ENCODE measurements around the gene PRKD2. TPM values are rescaled to one million over a fixed set of nuclear protein-coding genes. Genes with fewer than 3 reads are reported as not detected.
A peak's percentile ranks its signal among the peaks of the same experiment; 100 is the strongest.

PRKD2 gene
- total and polyA plus RNA-seq, 2 experiments from 2014 or later = 24.7 to 25.5 TPM

DNA sequence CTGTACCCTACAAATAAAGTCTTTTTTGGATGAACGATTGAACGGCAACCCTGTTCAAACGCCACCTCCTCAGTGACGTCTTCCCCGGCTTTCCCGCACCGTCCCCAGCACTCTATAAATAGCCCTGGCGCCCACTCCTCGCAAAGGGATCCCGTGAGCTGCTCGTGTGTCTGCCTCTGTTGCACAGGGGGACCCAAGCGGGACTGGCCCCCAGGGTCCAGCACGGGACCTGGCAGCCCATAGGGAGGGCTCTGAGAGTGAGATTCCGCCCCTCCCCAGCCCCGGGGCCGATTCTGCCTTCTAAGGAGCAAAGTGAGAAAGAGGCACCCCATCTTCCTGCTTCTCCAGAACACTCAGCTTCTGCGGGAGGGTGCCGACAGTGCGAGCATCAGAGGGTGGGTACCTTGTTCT, 20.9 kb upstream of the PRKD2 start:
- Histone ChIP-seq H3K27ac (no peak overlapping the region), H3K4me1 (ENCODE audit: low read depth) (peaks cover 14% of the 10 kb centered on the region), H3K27me3 (no peaks in the 10 kb centered on the region), H3K36me3 (peaks cover 18% of the 10 kb centered on the region), H3K4me3 (no peak overlapping the region), H3K9me3 (ENCODE audit: low read depth) (no peaks in the 10 kb centered on the region)
- TF ChIP-seq, protein P1, sequence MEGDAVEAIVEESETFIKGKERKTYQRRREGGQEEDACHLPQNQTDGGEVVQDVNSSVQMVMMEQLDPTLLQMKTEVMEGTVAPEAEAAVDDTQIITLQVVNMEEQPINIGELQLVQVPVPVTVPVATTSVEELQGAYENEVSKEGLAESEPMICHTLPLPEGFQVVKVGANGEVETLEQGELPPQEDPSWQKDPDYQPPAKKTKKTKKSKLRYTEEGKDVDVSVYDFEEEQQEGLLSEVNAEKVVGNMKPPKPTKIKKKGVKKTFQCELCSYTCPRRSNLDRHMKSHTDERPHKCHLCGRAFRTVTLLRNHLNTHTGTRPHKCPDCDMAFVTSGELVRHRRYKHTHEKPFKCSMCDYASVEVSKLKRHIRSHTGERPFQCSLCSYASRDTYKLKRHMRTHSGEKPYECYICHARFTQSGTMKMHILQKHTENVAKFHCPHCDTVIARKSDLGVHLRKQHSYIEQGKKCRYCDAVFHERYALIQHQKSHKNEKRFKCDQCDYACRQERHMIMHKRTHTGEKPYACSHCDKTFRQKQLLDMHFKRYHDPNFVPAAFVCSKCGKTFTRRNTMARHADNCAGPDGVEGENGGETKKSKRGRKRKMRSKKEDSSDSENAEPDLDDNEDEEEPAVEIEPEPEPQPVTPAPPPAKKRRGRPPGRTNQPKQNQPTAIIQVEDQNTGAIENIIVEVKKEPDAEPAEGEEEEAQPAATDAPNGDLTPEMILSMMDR (IDR thresholded peaks at IDR 0.05; ENCODE audit: low read depth, low read length) = no peak
- DNase-seq (ENCODE audit: low read depth in 1 of 2, low spot score in 1 of 2) = no peak

DNA sequence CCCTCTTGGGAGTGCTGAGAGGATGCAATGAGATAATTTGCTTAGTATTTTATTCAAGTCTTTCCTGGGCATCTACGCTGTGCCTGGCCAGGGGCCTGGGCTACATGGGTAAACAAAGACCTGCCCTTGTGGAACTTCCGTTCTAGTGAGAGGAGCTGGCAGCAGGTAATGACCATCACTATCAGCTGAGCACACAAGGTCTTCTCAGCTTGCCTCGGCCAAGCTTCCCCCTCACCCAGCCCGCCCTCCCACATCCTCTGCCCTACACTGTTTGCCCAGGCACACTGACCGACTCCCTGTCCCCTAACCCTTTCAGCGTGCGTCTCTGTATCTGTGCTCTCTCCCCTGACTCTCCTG, 20.4 kb upstream of the PRKD2 start:
- H3K36me3 ChIP-seq = peaks cover 23% of the 10 kb centered on the region

DNA sequence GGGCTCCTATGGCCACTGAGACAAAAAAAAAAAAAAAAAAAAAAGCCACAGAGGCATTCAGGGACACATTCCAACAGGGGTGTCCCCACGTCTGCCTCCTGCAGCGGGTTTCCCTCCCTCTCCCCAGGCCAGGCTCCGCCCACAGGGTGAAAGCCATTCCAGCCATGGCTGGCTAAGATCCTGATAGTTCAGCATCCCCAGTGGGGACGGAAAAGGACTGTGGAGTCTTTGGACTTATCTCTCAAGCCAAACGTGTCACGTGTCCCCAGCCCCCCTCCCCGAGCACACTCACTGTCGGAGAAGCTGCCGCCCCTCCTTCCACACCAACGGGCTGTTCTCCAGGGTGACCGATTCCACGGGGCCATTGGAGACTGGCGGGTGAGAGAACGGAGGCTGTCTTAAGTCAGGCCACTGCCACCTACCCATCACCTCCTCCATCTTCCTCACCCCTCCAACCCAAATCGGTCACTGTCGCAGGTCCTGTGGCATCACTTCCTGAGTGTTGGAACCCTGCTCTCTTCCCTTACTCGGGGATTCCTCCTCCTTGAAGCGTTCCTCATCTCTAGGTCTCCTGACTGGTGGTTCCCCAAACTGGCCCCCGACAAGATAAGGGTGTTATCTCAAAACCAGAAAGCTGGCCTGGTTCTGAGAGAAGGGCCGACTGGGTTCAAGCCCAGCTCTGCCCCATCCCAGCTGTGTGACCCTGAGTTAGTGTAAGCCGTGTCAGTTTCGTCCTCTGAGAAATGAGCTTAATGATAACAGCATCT, 19.8 kb upstream of the PRKD2 start:
- Histone ChIP-seq H3K27me3 (no peaks in the 10 kb centered on the region), H3K36me3 (peaks cover 23% of the 10 kb centered on the region), H3K9me3 (ENCODE audit: low read depth) (no peaks in the 10 kb centered on the region), H3K4me3 (no peak overlapping the region), H3K27ac (no peak overlapping the region), H3K4me1 (ENCODE audit: low read depth) (peaks cover 14% of the 10 kb centered on the region)
- peak; percentile 33 to 41 for DNase-seq (ENCODE audit: low read depth in 1 of 2, low spot score in 1 of 2)
- TF ChIP-seq, protein P1 (IDR thresholded peaks at IDR 0.05; ENCODE audit: low read depth, low read length) = no peak

More for the DNA sequence above, 20.4 kb upstream of the PRKD2 start:
- no peak for DNase-seq (ENCODE audit: low read depth in 1 of 2, low spot score in 1 of 2)
- peaks cover 14% of the 10 kb centered on the region for H3K4me1 ChIP-seq (ENCODE audit: low read depth)
- no peak overlapping the region for H3K4me3 ChIP-seq
- H3K9me3 ChIP-seq (ENCODE audit: low read depth) = no peaks in the 10 kb centered on the region
- TF ChIP-seq, protein P1 (IDR thresholded peaks at IDR 0.05; ENCODE audit: low read depth, low read length) = no peak
- no peaks in the 10 kb centered on the region for H3K27me3 ChIP-seq
- no peak overlapping the region for H3K27ac ChIP-seq

DNA sequence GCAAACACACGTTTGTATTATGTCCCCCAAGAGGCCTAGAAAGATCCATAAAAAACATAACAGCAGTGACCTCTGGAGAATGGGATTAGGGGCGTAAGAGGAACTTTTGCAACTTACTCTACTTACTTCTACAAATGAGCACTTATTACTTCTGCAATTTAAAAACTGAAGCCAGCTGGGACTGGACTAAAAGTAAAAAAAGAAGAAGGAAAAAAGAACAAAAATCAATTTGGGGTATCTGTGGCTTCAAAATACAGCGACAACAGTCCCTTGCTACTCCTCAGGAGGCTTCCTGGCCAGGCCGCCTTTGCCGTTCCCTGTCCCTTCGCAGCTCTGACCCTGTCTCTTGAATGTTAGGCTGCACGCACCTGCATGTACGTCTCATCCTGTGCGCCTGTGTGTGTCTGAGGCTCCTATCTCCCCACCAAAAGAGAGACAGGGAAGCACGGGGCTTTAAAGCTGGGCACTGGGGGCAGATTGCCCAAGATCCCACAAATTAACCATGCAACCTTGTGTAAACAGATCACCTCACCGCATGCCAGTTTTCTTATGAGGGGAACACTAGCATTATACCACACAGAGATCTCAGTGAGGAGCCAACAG, 16.9 kb upstream of the PRKD2 start:
- H3K27ac ChIP-seq = no peak overlapping the region
- no peaks in the 10 kb centered on the region for H3K27me3 ChIP-seq
- H3K4me3 ChIP-seq = no peak overlapping the region
- peaks cover 26% of the 10 kb centered on the region for H3K36me3 ChIP-seq
- no peaks in the 10 kb centered on the region for H3K9me3 ChIP-seq (ENCODE audit: low read depth)
- TF ChIP-seq, protein P1 (IDR thresholded peaks at IDR 0.05; ENCODE audit: low read depth, low read length) = no peak
- peaks cover 2% of the 10 kb centered on the region for H3K4me1 ChIP-seq (ENCODE audit: low read depth)
- DNase-seq (ENCODE audit: low read depth in 1 of 2, low spot score in 1 of 2) = no peak

DNA sequence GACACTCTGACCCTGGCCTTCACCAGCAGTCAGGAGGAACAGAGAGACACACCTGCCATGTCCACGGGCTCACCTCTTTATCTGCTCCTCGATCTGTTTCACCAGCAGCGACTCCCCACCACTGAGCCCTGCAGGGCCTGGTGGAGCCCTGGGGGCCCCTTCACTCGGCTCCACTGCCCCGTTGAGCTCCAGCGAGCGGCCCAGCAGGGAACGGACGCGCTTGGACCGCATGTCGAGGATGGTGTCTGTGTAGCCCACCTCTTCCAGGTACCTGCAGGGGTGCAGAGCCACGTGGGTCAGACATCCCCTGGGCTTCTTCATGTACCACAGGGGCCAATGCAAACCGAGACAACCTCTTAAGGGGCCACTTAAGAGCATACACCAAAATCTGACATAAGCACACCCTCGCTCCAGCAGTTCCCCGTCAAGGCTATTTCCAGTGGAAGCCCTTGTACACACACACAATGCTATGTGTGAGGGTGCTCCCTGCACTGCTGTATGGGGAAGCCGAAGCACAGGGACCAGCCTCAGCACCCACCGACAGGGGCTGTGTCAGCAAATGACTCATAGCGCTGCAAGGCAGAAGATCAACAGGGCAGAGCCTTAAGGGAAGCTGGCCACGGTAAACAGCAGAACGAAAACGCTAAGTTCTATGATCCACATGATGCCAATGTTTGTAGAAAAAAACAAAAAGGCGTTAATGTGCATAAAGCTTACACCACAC, 16.2 kb upstream of the PRKD2 start:
- TF ChIP-seq, protein P1 (IDR thresholded peaks at IDR 0.05; ENCODE audit: low read depth, low read length) = no peak
- no peaks in the 10 kb centered on the region for H3K9me3 ChIP-seq (ENCODE audit: low read depth)
- H3K4me1 ChIP-seq (ENCODE audit: low read depth) = no peaks in the 10 kb centered on the region
- H3K27ac ChIP-seq = no peak overlapping the region
- peaks cover 29% of the 10 kb centered on the region for H3K36me3 ChIP-seq
- H3K27me3 ChIP-seq = no peaks in the 10 kb centered on the region
- H3K4me3 ChIP-seq = no peak overlapping the region
- no peak for DNase-seq (ENCODE audit: low read depth in 1 of 2, low spot score in 1 of 2)
